MCF 10A (cell line): ENCODE measurements around the gene PITX3. TPM values are rescaled to one million over a fixed set of nuclear protein-coding genes. Genes with fewer than 3 reads are reported as not detected.

Experiments used
- BruUV-seq: library from RNA; stranded (reverse); fragments of 400-500 nt; replicated peaks from 2 replicates; lab custom pipeline; 2021; lab: Mats Ljungman, UMichigan
- CTCF ChIA-PET: fragments of 300-600 bp; sonication (Branson Sonifier 250); formaldehyde crosslinking; extraction: SDS; loops from one replicate; lab custom pipeline; 2021; ENCODE audit warnings: antibody characterized with exemption, inconsistent platforms; lab: Yijun Ruan, JAX
- POLR2A ChIA-PET: fragments of 300-600, 350-650 bp; sonication (Branson Sonifier 250); formaldehyde crosslinking; extraction: SDS; loops from one replicate; lab custom pipeline; 2020; ENCODE audit warnings: antibody characterized with exemption, inconsistent platforms; lab: Yijun Ruan, JAX
- DNase-seq: peaks from one replicate; pipeline ENCODE4 v3.0.0-alpha.2; 2018; ENCODE audit not compliant: unreplicated experiment
- H3K27ac Mint-ChIP-seq: one replicate; pipeline ENCODE4 v1.8.0; 2022; ENCODE audit warnings: mild to moderate bottlenecking, low read depth, mixed read lengths; ENCODE audit not compliant: unreplicated experiment
- H3K27me3 Mint-ChIP-seq: one replicate; pipeline ENCODE4 v1.8.0; 2022; ENCODE audit warnings: mixed read lengths; ENCODE audit not compliant: insufficient read depth, unreplicated experiment
- H3K36me3 Mint-ChIP-seq: one replicate; pipeline ENCODE4 v1.8.0; 2022; ENCODE audit warnings: mild to moderate bottlenecking, moderate library complexity, mixed read lengths; ENCODE audit not compliant: insufficient read depth, unreplicated experiment
- H3K4me1 Mint-ChIP-seq: one replicate; pipeline ENCODE4 v1.8.0; 2022; ENCODE audit warnings: mixed read lengths; ENCODE audit not compliant: insufficient read depth, unreplicated experiment
- H3K4me3 Mint-ChIP-seq: one replicate; pipeline ENCODE4 v1.8.0; 2022; ENCODE audit warnings: mild to moderate bottlenecking, moderate library complexity, mixed read lengths; ENCODE audit not compliant: unreplicated experiment
- H3K9me3 Mint-ChIP-seq: one replicate; pipeline ENCODE4 v1.8.0; 2022; ENCODE audit warnings: mixed read lengths; ENCODE audit not compliant: unreplicated experiment
- intact Hi-C: fragments of 100-400 bp; cut with micrococcal nuclease; formaldehyde crosslinking; loops from 2 replicates; pipeline ENCODE4 v1.14.1; 2022
- total RNA-seq: library from RNA; stranded (reverse); gene quantifications from 2 replicates; pipeline ENCODE4 v1.2.3, GENCODE V29; 2022
- TF ChIP-seq, protein P1 (sequence below): fragments of 200-600 bp; IDR thresholded peaks from one replicate; pipeline ENCODE4 v1.8.0; 2022; ENCODE audit warnings: antibody characterized with exemption, mild to moderate bottlenecking; ENCODE audit not compliant: unreplicated experiment

Gene PITX3
- total RNA-seq, 1 experiment from 2014 or later: not detected

DNA sequence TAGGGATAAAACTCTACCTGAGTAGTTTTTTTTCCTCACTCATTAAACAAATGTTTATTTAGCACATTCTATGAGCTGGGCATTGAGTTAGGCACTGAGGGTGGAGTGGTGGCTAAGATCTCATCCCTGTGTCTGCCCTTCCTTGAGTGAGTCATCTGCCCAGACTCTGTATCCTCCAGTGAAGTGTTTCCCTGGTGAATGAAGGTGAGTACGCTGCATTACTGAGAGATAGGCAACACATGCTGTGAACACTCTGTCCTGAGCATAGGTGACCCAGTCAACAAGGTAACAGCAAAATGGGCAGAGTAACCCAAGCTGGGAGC lies 5.8 kb downstream of the PITX3 start:
- Mint-ChIP-seq H3K9me3 (no peaks in the 10 kb centered on the region), H3K4me3 (no peak overlapping the region), H3K27ac (peak overlapping the region; percentile 43), H3K27me3 (no peaks in the 10 kb centered on the region), H3K4me1 (peaks cover 10% of the 10 kb centered on the region), H3K36me3 (no peaks in the 10 kb centered on the region)
- TF ChIP-seq, protein P1, sequence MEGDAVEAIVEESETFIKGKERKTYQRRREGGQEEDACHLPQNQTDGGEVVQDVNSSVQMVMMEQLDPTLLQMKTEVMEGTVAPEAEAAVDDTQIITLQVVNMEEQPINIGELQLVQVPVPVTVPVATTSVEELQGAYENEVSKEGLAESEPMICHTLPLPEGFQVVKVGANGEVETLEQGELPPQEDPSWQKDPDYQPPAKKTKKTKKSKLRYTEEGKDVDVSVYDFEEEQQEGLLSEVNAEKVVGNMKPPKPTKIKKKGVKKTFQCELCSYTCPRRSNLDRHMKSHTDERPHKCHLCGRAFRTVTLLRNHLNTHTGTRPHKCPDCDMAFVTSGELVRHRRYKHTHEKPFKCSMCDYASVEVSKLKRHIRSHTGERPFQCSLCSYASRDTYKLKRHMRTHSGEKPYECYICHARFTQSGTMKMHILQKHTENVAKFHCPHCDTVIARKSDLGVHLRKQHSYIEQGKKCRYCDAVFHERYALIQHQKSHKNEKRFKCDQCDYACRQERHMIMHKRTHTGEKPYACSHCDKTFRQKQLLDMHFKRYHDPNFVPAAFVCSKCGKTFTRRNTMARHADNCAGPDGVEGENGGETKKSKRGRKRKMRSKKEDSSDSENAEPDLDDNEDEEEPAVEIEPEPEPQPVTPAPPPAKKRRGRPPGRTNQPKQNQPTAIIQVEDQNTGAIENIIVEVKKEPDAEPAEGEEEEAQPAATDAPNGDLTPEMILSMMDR: no peak
- DNase-seq: peak; percentile 49
- intact Hi-C loops: no loop called here
- CTCF ChIA-PET: interaction anchor here (0.6 to 17.5 kb wide), 7 partner anchors 9 to 175 kb away, joined by 3 to 354 read pairs (median 4); partner anchors contain the start of gene GBF1
- BruUV-seq: no TSS peak
- POLR2A ChIA-PET: interaction anchor here (0.8 to 3.2 kb wide), 3 partner anchors 10 to 163 kb away, joined by 5 to 19 read pairs (median 6); partner anchors contain the start of gene GBF1

DNA sequence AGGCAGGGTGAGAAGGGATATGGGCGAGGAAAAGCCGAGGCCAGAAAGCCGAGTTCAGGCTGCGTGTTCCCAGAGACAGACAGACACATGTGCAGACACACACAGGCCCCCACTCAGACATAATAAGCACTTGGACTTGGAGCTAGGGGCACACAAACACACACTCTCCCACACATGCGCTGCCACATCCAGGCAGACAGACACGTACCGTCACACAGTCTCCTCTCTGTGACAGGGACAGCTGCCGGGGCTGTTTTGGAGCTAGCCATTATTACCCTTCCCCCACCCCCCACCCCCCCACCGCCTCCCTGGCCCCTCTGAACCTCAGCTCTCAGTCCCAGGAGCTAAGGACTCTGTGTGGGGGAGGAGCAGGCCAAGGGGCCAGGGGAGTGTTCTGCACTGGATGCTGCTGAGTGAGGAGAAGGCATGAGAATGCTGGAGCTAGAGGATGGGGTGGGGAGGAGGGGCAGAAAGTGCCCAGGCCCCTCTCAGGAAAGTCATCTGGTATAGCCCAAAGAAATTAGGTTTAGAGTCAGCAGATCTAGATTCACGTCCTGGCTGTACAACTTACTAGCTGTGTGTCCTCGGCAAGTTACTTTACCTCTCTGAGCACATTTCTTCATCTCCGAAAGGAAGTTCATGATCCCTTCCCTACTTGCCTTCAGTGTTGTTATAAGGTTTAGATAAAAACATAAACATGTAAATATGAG lies 6.3 kb downstream of the PITX3 start:
- no peak for DNase-seq
- peaks cover 10% of the 10 kb centered on the region for H3K4me1 Mint-ChIP-seq
- intact Hi-C loops: no loop called here
- no peaks in the 10 kb centered on the region for H3K9me3 Mint-ChIP-seq
- no TSS peak for BruUV-seq
- H3K36me3 Mint-ChIP-seq: no peaks in the 10 kb centered on the region
- CTCF ChIA-PET: interaction anchor here (0.7 to 17.5 kb wide), 7 partner anchors 10 to 244 kb away, joined by 3 to 354 read pairs (median 4); partner anchors contain the start of gene GBF1
- H3K27me3 Mint-ChIP-seq: no peaks in the 10 kb centered on the region
- H3K27ac Mint-ChIP-seq: no peak overlapping the region
- H3K4me3 Mint-ChIP-seq: no peak overlapping the region
- TF ChIP-seq, protein P1: no peak
- POLR2A ChIA-PET: interaction anchor here (0.8 to 3.2 kb wide), 4 partner anchors 9 to 171 kb away, joined by 3 to 19 read pairs (median 5); partner anchors contain the start of gene GBF1

DNA sequence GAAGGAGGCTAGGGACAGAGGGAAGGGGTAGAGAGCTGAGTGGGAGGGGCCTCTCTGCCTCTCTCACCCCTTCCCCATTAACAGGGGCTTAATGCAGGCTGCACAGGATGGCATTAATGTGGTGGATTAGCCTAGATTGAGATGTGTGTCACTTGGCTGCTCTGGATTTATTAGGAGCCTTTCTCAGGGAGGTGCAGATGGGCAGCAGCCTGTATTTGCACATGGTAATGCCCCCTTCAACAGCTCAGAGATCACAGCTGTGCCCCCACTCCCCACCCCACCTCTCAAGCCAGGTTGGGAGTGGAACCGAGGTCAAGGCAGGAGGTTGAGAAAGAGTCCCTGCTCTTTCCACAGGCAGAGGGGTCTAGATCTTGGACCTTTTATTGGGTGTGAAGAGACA lies 7.3 kb downstream of the PITX3 start:
- ChIA-PET CTCF (interaction anchor here (0.6 to 17.5 kb wide), 5 partner anchors 13 to 245 kb away, joined by 3 to 354 read pairs (median 4); no protein-coding TSS in a partner anchor), POLR2A (interaction anchor here (0.6 to 1.6 kb wide), 3 partner anchors 10 to 60 kb away, joined by 4 to 8 read pairs (median 5); partner anchors contain the start of gene GBF1)
- Mint-ChIP-seq H3K4me3 (no peak overlapping the region), H3K9me3 (no peaks in the 10 kb centered on the region), H3K27ac (no peak overlapping the region), H3K36me3 (no peaks in the 10 kb centered on the region), H3K4me1 (peaks cover 10% of the 10 kb centered on the region), H3K27me3 (no peaks in the 10 kb centered on the region)
- no TSS peak for BruUV-seq
- intact Hi-C loops: no loop called here
- no peak for DNase-seq
- TF ChIP-seq, protein P1: no peak
